Inferior parietal cortex (tissue), 1 donor: ENCODE measurements around the gene DPT.

Experiments
- DNase-seq: peaks from one replicate; pipeline ENCODE4 v3.0.0-alpha.2; 2016; ENCODE audit errors: extremely low spot score

The DPT gene

GRCh38 chr1:168664069-168664834 is 64.8 kb downstream of the DPT start:
- no peak for DNase-seq

DNA sequence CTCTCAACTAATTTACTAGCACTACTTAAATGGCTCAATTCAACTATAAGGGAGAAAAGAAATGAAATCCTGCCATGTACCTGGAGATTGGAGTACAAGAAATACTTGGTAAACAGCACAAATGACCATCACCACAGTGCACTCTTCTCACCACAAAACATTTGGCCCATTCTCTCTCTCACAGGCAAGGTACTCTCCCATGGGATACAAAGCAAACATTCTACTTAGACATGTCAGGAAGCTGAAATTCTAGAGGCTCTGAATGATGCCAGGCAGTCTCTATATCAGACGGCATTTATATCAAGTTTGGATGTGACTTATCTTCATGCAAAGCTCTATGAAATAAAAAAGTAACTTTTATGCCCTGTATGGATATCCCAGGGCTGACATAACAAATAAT is 72.5 kb downstream of the DPT start:
- no peak for DNase-seq

DNA sequence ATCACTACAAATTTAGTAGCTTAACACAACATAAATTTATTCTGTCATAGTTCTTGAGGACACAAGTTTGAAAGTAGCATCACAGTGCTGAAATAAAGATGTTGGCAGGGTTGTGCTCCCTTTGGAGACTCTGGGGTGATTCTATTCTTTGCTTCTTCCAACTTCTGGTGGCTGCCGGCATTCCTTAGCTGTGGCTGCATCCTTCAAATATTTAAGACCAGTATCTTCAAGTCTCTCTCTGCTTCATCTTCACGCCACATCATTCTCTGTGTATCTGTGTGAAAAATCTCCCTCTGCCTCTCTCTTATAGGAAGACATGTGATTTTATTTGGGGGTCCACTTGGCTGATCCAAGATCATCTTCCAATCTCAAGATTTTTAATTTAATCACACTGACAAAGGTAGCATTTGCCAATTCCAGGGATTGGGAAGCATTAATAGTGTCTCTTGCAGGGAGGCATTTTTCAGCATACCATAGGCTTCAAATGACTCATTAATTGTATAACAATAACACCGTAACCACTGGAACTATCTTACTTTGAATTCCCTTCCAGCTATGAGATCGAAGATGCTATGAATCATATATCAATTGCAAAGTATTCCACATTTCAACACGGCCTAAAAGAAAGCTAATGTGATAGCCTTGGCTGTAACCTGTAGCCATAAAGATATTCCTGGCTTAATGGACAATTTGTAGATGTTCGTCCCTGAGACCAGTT is 74.6 kb downstream of the DPT start:
- no peak for DNase-seq

- no peak for DNase-seq
These were observed 75.4 kb downstream of the DPT start for GRCh38 chr1:168653567-168653966.

DNA sequence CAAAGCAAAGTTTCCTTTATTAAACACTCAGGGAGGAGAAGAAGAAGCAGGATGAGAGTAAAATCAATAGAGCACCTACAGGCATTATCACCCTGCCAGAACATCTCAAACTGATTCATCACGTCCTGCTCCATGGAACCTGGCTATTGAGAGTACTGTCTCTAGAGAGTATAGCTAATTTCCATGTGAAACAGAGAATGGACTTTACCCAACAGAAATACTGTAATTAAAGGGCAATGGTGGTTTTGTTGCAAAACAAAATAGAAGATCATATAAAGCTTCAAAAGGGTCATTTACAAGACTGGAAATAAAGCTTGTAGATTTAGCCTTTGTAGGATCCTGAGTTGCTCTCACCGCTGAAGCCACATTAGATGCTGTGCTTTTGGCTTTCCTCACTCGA is 83.3 kb downstream of the DPT start:
- DNase-seq: no peak
